ENCODE results near the gene HUNK.

Gene HUNK

DNA sequence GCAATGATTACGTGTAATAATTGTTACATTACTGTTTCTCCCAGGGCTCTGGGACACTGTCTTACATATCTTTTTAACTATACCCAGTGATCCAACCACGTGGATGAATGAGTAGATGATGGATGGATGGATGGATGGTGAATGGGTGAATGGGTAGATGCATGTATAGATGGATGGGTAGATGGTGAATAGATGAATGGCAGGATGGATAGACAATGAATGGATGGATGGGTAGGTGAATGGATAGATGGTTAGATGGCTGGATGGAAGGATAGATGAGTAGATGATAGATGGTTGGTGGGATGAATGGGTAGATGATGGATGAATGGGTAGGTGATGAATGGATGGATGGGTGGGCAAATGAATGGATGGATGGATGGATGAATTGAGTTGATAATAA, 135.9 kb downstream of the HUNK start:
- H4K91ac ChIP-seq (ENCODE audit: low read depth, low read length), result no peak overlapping the region
- H3K14ac ChIP-seq (ENCODE audit: low read length), result no peak overlapping the region
- H3K23ac ChIP-seq (ENCODE audit: low read length), result no peak overlapping the region
- no peak overlapping the region for H2BK120ac ChIP-seq (ENCODE audit: insufficient read depth, low read length, poor library complexity)
- H4K12ac ChIP-seq (ENCODE audit: low read depth, low read length), result no peak overlapping the region
- no peak overlapping the region for H3K18ac ChIP-seq (ENCODE audit: low read length)
- no peaks in the 10 kb centered on the region for H3K27me3 ChIP-seq (ENCODE audit: insufficient read depth, low read length)
- H3K4me1 ChIP-seq (ENCODE audit: control insufficient read depth in 1 of 2, insufficient read depth in 2 of 2, low read length in 2 of 2), result no peaks in the 10 kb centered on the region
- H2AK5ac ChIP-seq (ENCODE audit: low read length), result no peak overlapping the region
- no peak overlapping the region for H3K9ac ChIP-seq (ENCODE audit: low read length)
- no peak overlapping the region for H3K27ac ChIP-seq (ENCODE audit: low read depth, low read length)
- no peaks in the 10 kb centered on the region for H3K79me1 ChIP-seq (ENCODE audit: low read length)
- no peak overlapping the region for H3K4me3 ChIP-seq (ENCODE audit: low read depth, low read length)
- no peaks in the 10 kb centered on the region for H3K79me2 ChIP-seq (ENCODE audit: control insufficient read depth, insufficient read depth, low read length, poor library complexity)
- no peaks in the 10 kb centered on the region for H3K36me3 ChIP-seq (ENCODE audit: control insufficient read depth in 1 of 2, insufficient read depth in 2 of 2, low read length in 2 of 2)
- no peak overlapping the region for H4K8ac ChIP-seq (ENCODE audit: low read depth, low read length)
- no peak for DNase-seq
- WGBS (ENCODE audit: extremely low coverage, insufficient coverage, insufficient read length), result no CpG with 5 or more reads among the region's 2 CpGs
- H3K4me2 ChIP-seq (ENCODE audit: low read length), result no peak overlapping the region
- H3K4ac ChIP-seq (ENCODE audit: low read depth, low read length), result no peak overlapping the region
- H3K9me3 ChIP-seq (ENCODE audit: insufficient read depth, low read depth, low read length), result peaks cover 2% of the 10 kb centered on the region
- no peak overlapping the region for H2AFZ ChIP-seq (ENCODE audit: insufficient read depth, low read length, poor library complexity)
- no peak overlapping the region for H2BK12ac ChIP-seq (ENCODE audit: low read length)
- H2BK5ac ChIP-seq (ENCODE audit: low read depth, low read length, poor library complexity), result no peak overlapping the region

DNA sequence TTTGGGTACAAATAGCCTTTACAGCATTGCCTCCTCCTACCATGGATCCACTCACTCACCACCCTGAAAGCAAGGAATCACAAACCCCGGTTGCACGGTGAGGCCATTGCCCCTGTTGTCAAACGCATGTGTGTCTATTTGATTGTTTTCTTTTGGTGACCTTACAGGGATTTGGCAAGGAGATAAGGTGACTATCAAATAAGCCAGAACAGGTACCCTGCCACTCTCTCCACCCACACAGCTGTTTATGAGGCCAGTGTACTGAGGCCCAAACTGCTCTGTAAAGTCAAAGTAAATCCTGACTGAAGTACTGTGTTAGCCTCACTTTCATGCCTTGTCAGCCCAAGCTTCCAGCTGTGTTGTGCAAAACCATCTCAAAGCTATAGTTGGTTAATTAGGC, 136.4 kb downstream of the HUNK start:
- Histone ChIP-seq H4K91ac (ENCODE audit: low read depth, low read length) (no peak overlapping the region), H3K79me1 (ENCODE audit: low read length) (no peaks in the 10 kb centered on the region), H2BK12ac (ENCODE audit: low read length) (no peak overlapping the region), H4K8ac (ENCODE audit: low read depth, low read length) (no peak overlapping the region), H2BK120ac (ENCODE audit: insufficient read depth, low read length, poor library complexity) (no peak overlapping the region), H3K9me3 (ENCODE audit: insufficient read depth, low read depth, low read length) (peaks cover 2% of the 10 kb centered on the region), H2AK5ac (ENCODE audit: low read length) (no peak overlapping the region), H3K4me3 (ENCODE audit: low read depth, low read length) (no peak overlapping the region), H3K27ac (ENCODE audit: low read depth, low read length) (no peak overlapping the region), H3K36me3 (ENCODE audit: control insufficient read depth in 1 of 2, insufficient read depth in 2 of 2, low read length in 2 of 2) (no peaks in the 10 kb centered on the region), H3K4me1 (ENCODE audit: control insufficient read depth in 1 of 2, insufficient read depth in 2 of 2, low read length in 2 of 2) (no peaks in the 10 kb centered on the region), H3K18ac (ENCODE audit: low read length) (no peak overlapping the region), H3K14ac (ENCODE audit: low read length) (no peak overlapping the region), H4K12ac (ENCODE audit: low read depth, low read length) (no peak overlapping the region), H2AFZ (ENCODE audit: insufficient read depth, low read length, poor library complexity) (no peak overlapping the region), H3K23ac (ENCODE audit: low read length) (no peak overlapping the region), H3K79me2 (ENCODE audit: control insufficient read depth, insufficient read depth, low read length, poor library complexity) (no peaks in the 10 kb centered on the region), H3K4me2 (ENCODE audit: low read length) (no peak overlapping the region), H3K4ac (ENCODE audit: low read depth, low read length) (no peak overlapping the region), H2BK5ac (ENCODE audit: low read depth, low read length, poor library complexity) (no peak overlapping the region), H3K27me3 (ENCODE audit: insufficient read depth, low read length) (no peaks in the 10 kb centered on the region), H3K9ac (ENCODE audit: low read length) (no peak overlapping the region)
- no CpG with 5 or more reads among the region's 3 CpGs for WGBS (ENCODE audit: extremely low coverage, insufficient coverage, insufficient read length)
- DNase-seq, result no peak

DNA sequence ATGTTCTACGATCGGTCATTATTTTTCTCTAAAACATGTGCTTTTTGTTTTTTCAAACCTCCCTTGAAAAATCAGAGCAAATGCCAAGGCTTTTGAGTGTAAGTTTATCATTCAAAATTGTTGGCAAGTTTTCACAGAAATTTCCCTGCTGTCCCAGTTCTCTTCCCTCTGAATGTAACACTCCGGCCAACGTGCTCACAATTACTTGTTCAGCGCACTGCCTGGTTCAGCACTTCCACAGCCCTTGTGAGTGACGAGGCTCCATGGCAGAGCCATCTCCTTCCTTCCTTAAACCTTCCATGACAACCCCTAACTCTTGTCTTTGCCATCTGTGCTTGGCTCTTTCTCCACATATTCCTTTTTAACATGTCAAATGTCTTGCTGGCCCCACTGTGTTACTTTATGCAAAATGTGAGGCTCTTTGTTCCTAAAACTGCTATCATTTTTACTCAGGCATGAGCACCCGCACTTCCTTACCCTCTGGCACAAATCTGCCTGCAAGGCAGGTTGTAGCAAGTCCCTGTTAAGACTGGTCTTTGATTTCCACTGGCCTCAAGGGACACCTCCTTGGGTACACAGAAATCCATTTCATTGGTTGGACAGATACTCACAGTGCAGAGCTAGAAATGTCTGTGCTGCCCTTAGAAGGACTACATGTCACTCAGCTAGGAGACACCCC, 142.8 kb downstream of the HUNK start:
- Histone ChIP-seq H2BK120ac (ENCODE audit: insufficient read depth, low read length, poor library complexity) (no peak overlapping the region), H3K4me2 (ENCODE audit: low read length) (no peak overlapping the region), H3K14ac (ENCODE audit: low read length) (no peak overlapping the region), H2AK5ac (ENCODE audit: low read length) (no peak overlapping the region), H4K12ac (ENCODE audit: low read depth, low read length) (no peak overlapping the region), H3K36me3 (ENCODE audit: control insufficient read depth in 1 of 2, insufficient read depth in 2 of 2, low read length in 2 of 2) (no peaks in the 10 kb centered on the region), H3K4me1 (ENCODE audit: control insufficient read depth in 1 of 2, insufficient read depth in 2 of 2, low read length in 2 of 2) (no peaks in the 10 kb centered on the region), H3K79me2 (ENCODE audit: control insufficient read depth, insufficient read depth, low read length, poor library complexity) (no peaks in the 10 kb centered on the region), H3K23ac (ENCODE audit: low read length) (no peak overlapping the region), H3K27ac (ENCODE audit: low read depth, low read length) (no peak overlapping the region), H3K18ac (ENCODE audit: low read length) (no peak overlapping the region), H3K4me3 (ENCODE audit: low read depth, low read length) (no peak overlapping the region), H3K4ac (ENCODE audit: low read depth, low read length) (no peak overlapping the region), H3K79me1 (ENCODE audit: low read length) (no peaks in the 10 kb centered on the region), H3K9me3 (ENCODE audit: insufficient read depth, low read depth, low read length) (peaks cover 2% of the 10 kb centered on the region), H3K9ac (ENCODE audit: low read length) (no peak overlapping the region), H2BK12ac (ENCODE audit: low read length) (no peak overlapping the region), H3K27me3 (ENCODE audit: insufficient read depth, low read length) (no peaks in the 10 kb centered on the region), H4K91ac (ENCODE audit: low read depth, low read length) (no peak overlapping the region), H2BK5ac (ENCODE audit: low read depth, low read length, poor library complexity) (no peak overlapping the region), H2AFZ (ENCODE audit: insufficient read depth, low read length, poor library complexity) (no peak overlapping the region), H4K8ac (ENCODE audit: low read depth, low read length) (no peak overlapping the region)
- no peak for DNase-seq
- WGBS (ENCODE audit: extremely low coverage, insufficient coverage, insufficient read length), result no CpG with 5 or more reads among the region's 7 CpGs

DNA sequence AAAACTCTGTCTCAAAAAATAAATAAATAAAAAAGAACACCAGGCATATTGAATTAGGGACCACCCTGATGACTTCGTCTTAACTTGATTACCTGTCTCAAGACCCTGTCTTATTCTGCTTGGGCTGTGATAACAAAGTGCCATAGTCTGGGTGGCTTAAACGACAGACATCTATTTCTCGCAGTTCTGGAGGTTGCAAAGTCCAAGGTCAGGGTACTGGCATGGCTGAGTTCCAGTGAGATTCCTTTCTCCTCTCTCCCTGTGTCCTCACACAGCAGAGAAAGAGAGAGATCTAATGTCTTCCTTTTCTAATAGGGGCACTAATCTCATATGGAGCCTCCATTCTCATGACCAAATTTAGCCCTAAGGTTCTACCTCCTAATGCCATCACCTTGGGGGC, 145.6 kb downstream of the HUNK start:
- Histone ChIP-seq H3K79me2 (ENCODE audit: control insufficient read depth, insufficient read depth, low read length, poor library complexity) (no peaks in the 10 kb centered on the region), H3K79me1 (ENCODE audit: low read length) (no peaks in the 10 kb centered on the region), H3K27me3 (ENCODE audit: insufficient read depth, low read length) (no peaks in the 10 kb centered on the region), H3K4me3 (ENCODE audit: low read depth, low read length) (no peak overlapping the region), H3K4me2 (ENCODE audit: low read length) (no peak overlapping the region), H3K4me1 (ENCODE audit: control insufficient read depth in 1 of 2, insufficient read depth in 2 of 2, low read length in 2 of 2) (no peaks in the 10 kb centered on the region), H3K9me3 (ENCODE audit: insufficient read depth, low read depth, low read length) (peaks cover 2% of the 10 kb centered on the region), H4K12ac (ENCODE audit: low read depth, low read length) (no peak overlapping the region), H3K36me3 (ENCODE audit: control insufficient read depth in 1 of 2, insufficient read depth in 2 of 2, low read length in 2 of 2) (no peaks in the 10 kb centered on the region), H2AK5ac (ENCODE audit: low read length) (no peak overlapping the region), H4K91ac (ENCODE audit: low read depth, low read length) (no peak overlapping the region), H2BK120ac (ENCODE audit: insufficient read depth, low read length, poor library complexity) (no peak overlapping the region), H3K27ac (ENCODE audit: low read depth, low read length) (no peak overlapping the region), H3K9ac (ENCODE audit: low read length) (no peak overlapping the region), H3K18ac (ENCODE audit: low read length) (no peak overlapping the region), H4K8ac (ENCODE audit: low read depth, low read length) (no peak overlapping the region), H2BK12ac (ENCODE audit: low read length) (no peak overlapping the region), H2AFZ (ENCODE audit: insufficient read depth, low read length, poor library complexity) (no peak overlapping the region), H2BK5ac (ENCODE audit: low read depth, low read length, poor library complexity) (no peak overlapping the region), H3K23ac (ENCODE audit: low read length) (no peak overlapping the region), H3K14ac (ENCODE audit: low read length) (no peak overlapping the region), H3K4ac (ENCODE audit: low read depth, low read length) (no peak overlapping the region)
- DNase-seq, result no peak
- no CpG with 5 or more reads among the region's 3 CpGs for WGBS (ENCODE audit: extremely low coverage, insufficient coverage, insufficient read length)

All from trophoblast cell (in vitro differentiated cells and primary cell).